Measurements from ENCODE around the gene ACSS3. TPM values are rescaled to one million over a fixed set of nuclear protein-coding genes. Genes with fewer than 3 reads are reported as not detected.
A peak's percentile ranks its signal among the peaks of the same experiment; 100 is the strongest.

Gene ACSS3
- total RNA-seq (2021): 7.7 and 10.3 TPM in 2 replicates
- percentile 60 among the genes with signal in this experiment for Bru-seq, nascent RNA
- BruChase-seq, experiment 1, labeled RNA remaining after a 2-hour chase: percentile 49 among the genes with signal in this experiment
- BruChase-seq, experiment 2, labeled RNA remaining after a 6-hour chase: percentile 41 among the genes with signal in this experiment
- long read RNA-seq, full-length matches to known transcripts: 15 of 23 reads
- long read RNA-seq, partial matches to known transcripts: 3 of 23 reads
- long read RNA-seq, other reads (novel, unspliced or antisense): 5 of 23 reads

- TF ChIP-seq CTCF (conservative IDR thresholded peaks at IDR 0.05; ENCODE audit: low read depth, low read length) (no peak), EZH2 (IDR thresholded peaks at IDR 0.05; ENCODE audit: borderline replicate concordance, low read depth, low read length, poor library complexity, severe bottlenecking) (no peak)
- Histone ChIP-seq H3K27me3 (replicated peaks; ENCODE audit: insufficient read depth, low read depth, low read length, poor library complexity) (no peaks in the 10 kb centered on the region), H3K4me1 (ENCODE audit: insufficient read depth, low read length, poor library complexity, severe bottlenecking) (peaks cover 38% of the 10 kb centered on the region), H3K36me3 (ENCODE audit: insufficient read depth, low read length, poor library complexity, severe bottlenecking) (no peaks in the 10 kb centered on the region), H3K9me3 (ENCODE audit: low read depth, low read length, poor library complexity, severe bottlenecking) (no peaks in the 10 kb centered on the region), H3K4me3 (ENCODE audit: low read depth, low read length, poor library complexity, severe bottlenecking) (peak within 1 kb of the TSS; percentile 55), H3K27ac (ENCODE audit: low read depth, low read length, poor library complexity, severe bottlenecking) (peak within 1 kb of the TSS; percentile 31)
- CTCF ChIA-PET: no interaction called here
- DNase-seq (ENCODE audit: low spot score): peak; percentile 66
- intact Hi-C loops (cut with micrococcal nuclease; ENCODE audit: unreplicated experiment): no loop called here
- BruUV-seq (replicated peaks): no TSS peak
- POLR2A ChIA-PET (ENCODE audit: low non-redundant PET): no interaction called here
These were observed at the start of gene ACSS3 for GRCh38 chr12:81077686-81078441. ACSS3 (plus strand) TSS chr12:81078079; CDS start chr12:81078121, 42 bp downstream.

GRCh38 chr12:81034926-81035325, 43.0 kb upstream of the ACSS3 start:
- no peak for DNase-seq (ENCODE audit: low spot score)
- H3K36me3 ChIP-seq (ENCODE audit: insufficient read depth, low read length, poor library complexity, severe bottlenecking): no peaks in the 10 kb centered on the region
- H3K27me3 ChIP-seq (replicated peaks; ENCODE audit: insufficient read depth, low read depth, low read length, poor library complexity): no peaks in the 10 kb centered on the region
- no peak overlapping the region for H3K4me3 ChIP-seq (ENCODE audit: low read depth, low read length, poor library complexity, severe bottlenecking)
- H3K9me3 ChIP-seq (ENCODE audit: low read depth, low read length, poor library complexity, severe bottlenecking): no peaks in the 10 kb centered on the region
- H3K4me1 ChIP-seq (ENCODE audit: insufficient read depth, low read length, poor library complexity, severe bottlenecking): no peaks in the 10 kb centered on the region
- intact Hi-C loops (cut with micrococcal nuclease; ENCODE audit: unreplicated experiment): no loop called here
- ChIA-PET CTCF (no interaction called here), POLR2A (ENCODE audit: low non-redundant PET) (no interaction called here)
- no TSS peak for BruUV-seq (replicated peaks)
- TF ChIP-seq EZH2 (IDR thresholded peaks at IDR 0.05; ENCODE audit: borderline replicate concordance, low read depth, low read length, poor library complexity, severe bottlenecking): no peak
- no peak for TF ChIP-seq CTCF (conservative IDR thresholded peaks at IDR 0.05; ENCODE audit: low read depth, low read length)
- H3K27ac ChIP-seq (ENCODE audit: low read depth, low read length, poor library complexity, severe bottlenecking): no peak overlapping the region

GRCh38 chr12:81039231-81039630, 38.6 kb upstream of the ACSS3 start:
- ChIA-PET POLR2A (ENCODE audit: low non-redundant PET) (no interaction called here), CTCF (no interaction called here)
- H3K36me3 ChIP-seq (ENCODE audit: insufficient read depth, low read length, poor library complexity, severe bottlenecking): no peaks in the 10 kb centered on the region
- intact Hi-C loops (cut with micrococcal nuclease; ENCODE audit: unreplicated experiment): no loop called here
- H3K27ac ChIP-seq (ENCODE audit: low read depth, low read length, poor library complexity, severe bottlenecking): no peak overlapping the region
- H3K9me3 ChIP-seq (ENCODE audit: low read depth, low read length, poor library complexity, severe bottlenecking): no peaks in the 10 kb centered on the region
- no peaks in the 10 kb centered on the region for H3K4me1 ChIP-seq (ENCODE audit: insufficient read depth, low read length, poor library complexity, severe bottlenecking)
- no peaks in the 10 kb centered on the region for H3K27me3 ChIP-seq (replicated peaks; ENCODE audit: insufficient read depth, low read depth, low read length, poor library complexity)
- no peak overlapping the region for H3K4me3 ChIP-seq (ENCODE audit: low read depth, low read length, poor library complexity, severe bottlenecking)
- no peak for TF ChIP-seq EZH2 (IDR thresholded peaks at IDR 0.05; ENCODE audit: borderline replicate concordance, low read depth, low read length, poor library complexity, severe bottlenecking)
- TF ChIP-seq CTCF (conservative IDR thresholded peaks at IDR 0.05; ENCODE audit: low read depth, low read length): no peak
- no peak for DNase-seq (ENCODE audit: low spot score)
- BruUV-seq (replicated peaks): no TSS peak

Measured in A673 (cell line).